ENCODE measurements around the gene FA2H.

Gene FA2H

DNA sequence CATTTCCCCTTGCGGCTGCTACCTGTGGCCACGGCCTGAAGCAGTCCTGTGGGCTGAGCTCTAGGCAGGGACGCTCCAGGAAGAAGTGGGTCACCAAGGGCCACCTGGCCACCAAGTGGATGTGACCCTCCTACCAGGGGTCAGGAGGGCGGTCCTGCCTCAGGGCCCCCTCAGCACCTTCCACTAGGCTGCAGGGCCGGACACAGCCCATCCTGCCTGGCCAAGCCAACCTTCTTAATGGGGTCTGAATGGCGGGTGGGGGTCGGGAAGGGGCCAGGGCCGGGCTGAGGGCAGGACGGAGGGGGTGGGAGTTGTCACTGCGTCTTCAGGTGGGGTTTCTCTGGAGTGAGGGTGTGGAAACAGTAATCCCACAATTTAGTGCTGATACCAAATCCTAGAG is 60.7 kb downstream of the FA2H start:
- no peak for DNase-seq (ENCODE audit: low read depth, low spot score)
- TF ChIP-seq, protein P1, sequence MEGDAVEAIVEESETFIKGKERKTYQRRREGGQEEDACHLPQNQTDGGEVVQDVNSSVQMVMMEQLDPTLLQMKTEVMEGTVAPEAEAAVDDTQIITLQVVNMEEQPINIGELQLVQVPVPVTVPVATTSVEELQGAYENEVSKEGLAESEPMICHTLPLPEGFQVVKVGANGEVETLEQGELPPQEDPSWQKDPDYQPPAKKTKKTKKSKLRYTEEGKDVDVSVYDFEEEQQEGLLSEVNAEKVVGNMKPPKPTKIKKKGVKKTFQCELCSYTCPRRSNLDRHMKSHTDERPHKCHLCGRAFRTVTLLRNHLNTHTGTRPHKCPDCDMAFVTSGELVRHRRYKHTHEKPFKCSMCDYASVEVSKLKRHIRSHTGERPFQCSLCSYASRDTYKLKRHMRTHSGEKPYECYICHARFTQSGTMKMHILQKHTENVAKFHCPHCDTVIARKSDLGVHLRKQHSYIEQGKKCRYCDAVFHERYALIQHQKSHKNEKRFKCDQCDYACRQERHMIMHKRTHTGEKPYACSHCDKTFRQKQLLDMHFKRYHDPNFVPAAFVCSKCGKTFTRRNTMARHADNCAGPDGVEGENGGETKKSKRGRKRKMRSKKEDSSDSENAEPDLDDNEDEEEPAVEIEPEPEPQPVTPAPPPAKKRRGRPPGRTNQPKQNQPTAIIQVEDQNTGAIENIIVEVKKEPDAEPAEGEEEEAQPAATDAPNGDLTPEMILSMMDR (IDR thresholded peaks at IDR 0.05; ENCODE audit: low read depth, low read length) = no peak
- in situ Hi-C loops (cut with HindIII; ENCODE audit: low sequenced_read_pairs) = no loop called here
- H3K4me3 ChIP-seq (ENCODE audit: low read depth, low read length) = no peak overlapping the region

GRCh38 chr16:74713325-74713724 is 61.3 kb downstream of the FA2H start:
- no peak overlapping the region for H3K4me3 ChIP-seq (ENCODE audit: low read depth, low read length)
- in situ Hi-C loops (cut with HindIII; ENCODE audit: low sequenced_read_pairs) = no loop called here
- DNase-seq (ENCODE audit: low read depth, low spot score) = no peak
- TF ChIP-seq, protein P1 (IDR thresholded peaks at IDR 0.05; ENCODE audit: low read depth, low read length) = no peak

DNA sequence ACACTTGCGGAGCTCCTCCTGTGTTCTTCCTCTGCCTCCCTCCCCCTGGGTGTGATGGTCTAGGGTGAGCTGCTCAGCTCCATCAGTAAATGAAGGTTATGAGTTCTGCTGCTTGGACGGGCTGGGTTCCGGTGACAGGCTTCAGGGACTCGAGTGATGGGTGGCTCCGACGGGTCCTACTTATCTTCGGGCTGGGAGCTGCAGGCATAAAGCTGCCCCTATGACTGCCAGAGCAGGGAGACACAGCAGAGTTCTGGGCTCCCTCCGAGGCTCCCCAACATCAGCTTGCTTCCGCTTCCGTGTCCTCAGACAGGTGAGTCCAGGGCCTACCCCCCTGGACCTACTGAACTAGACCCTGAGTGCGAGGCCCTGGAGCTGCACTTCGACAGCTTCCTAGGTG is 62.7 kb downstream of the FA2H start:
- TF ChIP-seq, protein P1 (IDR thresholded peaks at IDR 0.05; ENCODE audit: low read depth, low read length) = no peak
- no peak for DNase-seq (ENCODE audit: low read depth, low spot score)
- H3K4me3 ChIP-seq (ENCODE audit: low read depth, low read length) = no peak overlapping the region
- in situ Hi-C loops (cut with HindIII; ENCODE audit: low sequenced_read_pairs) = no loop called here

GRCh38 chr16:74710401-74710800 is 64.2 kb downstream of the FA2H start:
- no peak for DNase-seq (ENCODE audit: low read depth, low spot score)
- in situ Hi-C loops (cut with HindIII; ENCODE audit: low sequenced_read_pairs) = no loop called here
- no peak overlapping the region for H3K4me3 ChIP-seq (ENCODE audit: low read depth, low read length)
- TF ChIP-seq, protein P1 (IDR thresholded peaks at IDR 0.05; ENCODE audit: low read depth, low read length) = no peak

DNA sequence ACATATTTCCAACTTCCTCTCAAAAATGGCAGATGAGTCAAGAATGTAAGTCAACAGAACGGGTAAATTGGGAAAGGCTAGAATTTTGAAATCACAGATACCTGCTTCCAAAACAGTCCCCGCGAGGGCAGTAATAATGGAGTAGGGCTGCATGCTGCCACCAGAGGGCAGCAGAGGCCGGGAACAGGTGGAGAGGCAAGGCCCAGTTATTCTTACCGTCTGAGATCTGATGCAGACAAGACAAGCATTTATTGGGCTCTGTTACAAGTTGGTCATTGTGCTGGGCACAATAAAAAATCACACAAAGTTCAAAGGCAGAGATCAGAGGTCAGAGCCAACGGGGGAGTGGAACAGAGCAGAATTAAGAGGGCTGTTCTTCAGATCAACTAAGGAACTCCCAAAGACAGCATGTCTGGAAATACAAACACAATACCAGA is 65.2 kb downstream of the FA2H start:
- DNase-seq (ENCODE audit: low read depth, low spot score) = peak; percentile 74
- TF ChIP-seq, protein P1 (IDR thresholded peaks at IDR 0.05; ENCODE audit: low read depth, low read length) = peak; percentile 97
- in situ Hi-C loops (cut with HindIII; ENCODE audit: low sequenced_read_pairs) = no loop called here
- no peak overlapping the region for H3K4me3 ChIP-seq (ENCODE audit: low read depth, low read length)

DNA sequence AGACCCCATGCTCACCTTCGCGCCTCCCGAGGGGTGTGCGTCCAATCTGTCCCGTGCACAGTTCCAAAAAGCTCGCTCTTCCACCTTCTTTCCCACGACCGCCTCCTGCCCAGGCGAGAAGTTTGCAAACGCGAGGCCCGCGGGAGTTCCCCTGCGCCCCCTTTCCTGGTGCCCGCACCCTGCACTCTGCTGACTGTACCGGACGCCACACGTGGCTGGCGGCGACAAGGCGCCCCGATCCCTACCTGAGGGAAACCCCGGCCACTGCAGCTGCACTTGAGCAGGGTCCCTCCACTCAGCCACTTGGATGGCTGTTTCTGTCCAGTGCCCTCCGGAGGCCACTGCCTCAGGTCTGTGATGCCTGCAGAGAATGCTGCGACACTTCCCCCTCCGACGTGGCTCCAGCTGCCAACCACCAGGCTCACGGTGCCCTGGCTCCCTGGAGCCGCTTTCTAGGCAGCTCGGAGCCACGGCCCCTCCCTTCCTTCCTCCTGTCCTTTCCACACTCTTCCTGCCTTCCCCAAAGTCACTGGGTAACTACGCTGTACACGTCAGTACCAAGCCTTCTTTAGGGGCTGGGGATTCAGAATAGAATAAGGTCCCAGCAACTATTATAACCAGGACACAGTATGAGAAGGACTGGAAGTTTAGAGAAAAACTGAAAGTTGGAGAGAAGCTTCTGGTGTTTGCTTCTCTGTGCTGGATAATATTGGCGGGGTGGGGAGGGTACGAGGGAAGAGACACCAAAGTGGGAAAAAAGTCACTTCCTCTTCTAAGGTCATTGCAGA is 74.0 kb downstream of the FA2H start, which contains the start of gene MLKL:
Gene MLKL, minus strand, starts transcription at position 425 of the 788 bp plus-strand sequence. CDS start 5,105 bp downstream, outside the sequence.
- DNase-seq (ENCODE audit: low read depth, low spot score) = peak; percentile 55
- in situ Hi-C loops (cut with HindIII; ENCODE audit: low sequenced_read_pairs) = no loop called here
- H3K4me3 ChIP-seq (ENCODE audit: low read depth, low read length) = peak within 1 kb of the TSS; percentile 86
- TF ChIP-seq, protein P1 (IDR thresholded peaks at IDR 0.05; ENCODE audit: low read depth, low read length) = peak; percentile 15

Data from astrocyte of the spinal cord (primary cell).